ENCODE data around the gene GPR180.

DNA sequence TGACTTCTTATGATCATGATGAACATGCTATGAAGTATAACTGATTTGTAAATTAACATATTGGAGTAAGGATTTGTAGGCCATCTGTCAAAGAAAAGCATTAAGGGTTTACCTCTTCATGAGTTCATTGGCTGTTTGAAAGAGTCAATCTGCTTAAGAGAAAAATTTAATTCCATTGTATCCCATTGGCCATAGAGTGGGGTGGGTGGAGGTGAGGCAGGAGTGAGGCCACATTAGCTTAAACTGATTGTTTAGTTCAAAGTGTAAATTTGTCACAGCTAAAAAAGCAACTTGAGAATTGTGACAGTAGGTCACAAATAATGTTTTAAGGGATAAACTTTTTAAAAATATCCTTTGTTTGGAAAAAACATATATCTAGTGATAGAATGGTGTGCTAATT, 11.4 kb downstream of the GPR180 start:
- TF ChIP-seq, protein P1, sequence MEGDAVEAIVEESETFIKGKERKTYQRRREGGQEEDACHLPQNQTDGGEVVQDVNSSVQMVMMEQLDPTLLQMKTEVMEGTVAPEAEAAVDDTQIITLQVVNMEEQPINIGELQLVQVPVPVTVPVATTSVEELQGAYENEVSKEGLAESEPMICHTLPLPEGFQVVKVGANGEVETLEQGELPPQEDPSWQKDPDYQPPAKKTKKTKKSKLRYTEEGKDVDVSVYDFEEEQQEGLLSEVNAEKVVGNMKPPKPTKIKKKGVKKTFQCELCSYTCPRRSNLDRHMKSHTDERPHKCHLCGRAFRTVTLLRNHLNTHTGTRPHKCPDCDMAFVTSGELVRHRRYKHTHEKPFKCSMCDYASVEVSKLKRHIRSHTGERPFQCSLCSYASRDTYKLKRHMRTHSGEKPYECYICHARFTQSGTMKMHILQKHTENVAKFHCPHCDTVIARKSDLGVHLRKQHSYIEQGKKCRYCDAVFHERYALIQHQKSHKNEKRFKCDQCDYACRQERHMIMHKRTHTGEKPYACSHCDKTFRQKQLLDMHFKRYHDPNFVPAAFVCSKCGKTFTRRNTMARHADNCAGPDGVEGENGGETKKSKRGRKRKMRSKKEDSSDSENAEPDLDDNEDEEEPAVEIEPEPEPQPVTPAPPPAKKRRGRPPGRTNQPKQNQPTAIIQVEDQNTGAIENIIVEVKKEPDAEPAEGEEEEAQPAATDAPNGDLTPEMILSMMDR (conservative IDR thresholded peaks at IDR 0.05): no peak
- TF ChIP-seq EZH2 (IDR thresholded peaks at IDR 0.05; ENCODE audit: low read depth): no peak

Data from PC-9 (cell line).